Fibroblast of mammary gland (primary cell): ENCODE measurements around the gene TNS3.

ENCODE experiments used
- DNase-seq: peaks from one replicate; pipeline ENCODE4 v3.0.0-alpha.2; 2010; ENCODE audit warnings: low read depth
- H3K4me3 ChIP-seq: 2 replicates; pipeline ENCODE4 v1.5.1; 2011; ENCODE audit warnings: low read depth, mild to moderate bottlenecking, low read length, moderate library complexity; ENCODE audit not compliant: control insufficient read depth
- TF ChIP-seq, protein P1 (sequence below): conservative IDR thresholded peaks from 2 replicates; pipeline ENCODE4 v1.5.1; 2011; ENCODE audit warnings: low read depth, low read length, inconsistent platforms; ENCODE audit not compliant: control insufficient read depth, insufficient read depth

The TNS3 gene

GRCh38 chr7:47330026-47330425, 251.9 kb downstream of the TNS3 start:
- H3K4me3 ChIP-seq, result no peak overlapping the region
- no peak for DNase-seq
- TF ChIP-seq, protein P1, sequence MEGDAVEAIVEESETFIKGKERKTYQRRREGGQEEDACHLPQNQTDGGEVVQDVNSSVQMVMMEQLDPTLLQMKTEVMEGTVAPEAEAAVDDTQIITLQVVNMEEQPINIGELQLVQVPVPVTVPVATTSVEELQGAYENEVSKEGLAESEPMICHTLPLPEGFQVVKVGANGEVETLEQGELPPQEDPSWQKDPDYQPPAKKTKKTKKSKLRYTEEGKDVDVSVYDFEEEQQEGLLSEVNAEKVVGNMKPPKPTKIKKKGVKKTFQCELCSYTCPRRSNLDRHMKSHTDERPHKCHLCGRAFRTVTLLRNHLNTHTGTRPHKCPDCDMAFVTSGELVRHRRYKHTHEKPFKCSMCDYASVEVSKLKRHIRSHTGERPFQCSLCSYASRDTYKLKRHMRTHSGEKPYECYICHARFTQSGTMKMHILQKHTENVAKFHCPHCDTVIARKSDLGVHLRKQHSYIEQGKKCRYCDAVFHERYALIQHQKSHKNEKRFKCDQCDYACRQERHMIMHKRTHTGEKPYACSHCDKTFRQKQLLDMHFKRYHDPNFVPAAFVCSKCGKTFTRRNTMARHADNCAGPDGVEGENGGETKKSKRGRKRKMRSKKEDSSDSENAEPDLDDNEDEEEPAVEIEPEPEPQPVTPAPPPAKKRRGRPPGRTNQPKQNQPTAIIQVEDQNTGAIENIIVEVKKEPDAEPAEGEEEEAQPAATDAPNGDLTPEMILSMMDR, result no peak

GRCh38 chr7:47329320-47329926, 252.5 kb downstream of the TNS3 start:
- TF ChIP-seq, protein P1, result no peak
- no peak overlapping the region for H3K4me3 ChIP-seq
- no peak for DNase-seq

- H3K4me3 ChIP-seq, result peak overlapping the region; percentile 33
- TF ChIP-seq, protein P1, result no peak
These were observed 253.3 kb downstream of the TNS3 start for GRCh38 chr7:47328392-47329319.

GRCh38 chr7:47327698-47328391, 254.1 kb downstream of the TNS3 start:
- TF ChIP-seq, protein P1, result no peak
- peak; percentile 75 for DNase-seq
- H3K4me3 ChIP-seq, result peak overlapping the region; percentile 33

More at GRCh38 chr7:47328392-47329319, 253.3 kb downstream of the TNS3 start:
- no peak for DNase-seq

DNA sequence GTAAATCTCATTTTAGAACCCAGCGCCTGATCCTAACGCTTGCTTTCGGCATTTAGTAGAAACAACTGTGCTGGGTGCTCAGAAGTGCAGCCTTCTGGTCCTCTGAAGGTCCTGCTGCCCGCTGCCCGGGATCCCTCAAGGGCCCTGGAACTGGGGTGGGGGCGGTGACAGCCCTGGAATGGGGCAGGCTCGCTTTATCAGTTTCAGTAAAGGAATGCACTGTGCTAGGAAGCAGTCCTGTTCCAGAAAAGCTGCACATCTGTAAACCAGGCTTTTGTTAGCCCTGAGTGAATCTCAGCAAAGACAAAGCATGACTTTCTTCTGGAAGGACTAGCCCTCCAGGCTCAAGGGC, 254.6 kb downstream of the TNS3 start:
- TF ChIP-seq, protein P1, result no peak
- peak; percentile 31 for DNase-seq
- H3K4me3 ChIP-seq, result peak overlapping the region; percentile 33

DNA sequence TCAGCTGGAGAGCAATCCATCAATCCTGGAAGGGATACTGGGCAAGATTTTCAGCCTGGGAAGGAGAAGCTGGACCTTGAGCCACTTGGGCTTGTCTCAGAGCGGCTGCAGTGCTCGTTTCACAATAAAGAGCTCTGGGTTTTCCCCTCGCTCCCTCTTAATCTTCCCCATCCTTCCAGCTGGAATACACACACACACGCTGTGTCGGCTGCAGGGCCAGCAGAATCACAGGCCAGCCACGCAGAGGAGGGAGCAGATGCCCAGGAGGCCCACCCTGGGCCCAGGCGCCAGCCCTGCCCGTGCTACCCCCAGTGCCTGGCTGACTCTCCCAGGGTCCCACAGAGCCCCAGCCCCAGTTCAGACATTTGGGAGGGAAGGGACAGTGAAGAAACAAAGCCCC, 255.1 kb downstream of the TNS3 start:
- TF ChIP-seq, protein P1, result no peak
- no peak overlapping the region for H3K4me3 ChIP-seq

More for the DNA sequence above, 255.1 kb downstream of the TNS3 start:
- peak; percentile 71 for DNase-seq
